Nephron progenitor cell (in vitro differentiated cells): ENCODE measurements around the gene FARP1.
A peak's percentile ranks its signal among the peaks of the same experiment; 100 is the strongest.

Experiments
- DNase-seq: peaks from one replicate; pipeline ENCODE4 v3.0.0; 2021
- H3K27ac Mint-ChIP-seq: 2 replicates; pipeline ENCODE4 v1.8.0; 2021; ENCODE audit warnings: mild to moderate bottlenecking, moderate library complexity, mixed read lengths
- H3K27me3 Mint-ChIP-seq: 2 replicates; pipeline ENCODE4 v1.8.0; 2021; ENCODE audit warnings: mild to moderate bottlenecking, low read depth, mixed read lengths; ENCODE audit not compliant: poor library complexity
- H3K36me3 Mint-ChIP-seq: 2 replicates; pipeline ENCODE4 v1.8.0; 2021; ENCODE audit warnings: low read depth, mixed read lengths
- H3K4me1 Mint-ChIP-seq: 2 replicates; pipeline ENCODE4 v1.8.0; 2021; ENCODE audit warnings: mixed read lengths
- H3K4me3 Mint-ChIP-seq: 2 replicates; pipeline ENCODE4 v1.8.0; 2021; ENCODE audit warnings: mild to moderate bottlenecking, moderate library complexity, mixed read lengths
- H3K9me3 Mint-ChIP-seq: 2 replicates; pipeline ENCODE4 v1.8.0; 2021; ENCODE audit warnings: mild to moderate bottlenecking, moderate library complexity, mixed read lengths
- TF ChIP-seq, protein P1 (sequence below): fragments of 200-600 bp; sonication (generic); IDR thresholded peaks from 2 replicates; pipeline ENCODE4 v1.5.0; 2021; ENCODE audit warnings: antibody characterized with exemption

FARP1 gene

DNA sequence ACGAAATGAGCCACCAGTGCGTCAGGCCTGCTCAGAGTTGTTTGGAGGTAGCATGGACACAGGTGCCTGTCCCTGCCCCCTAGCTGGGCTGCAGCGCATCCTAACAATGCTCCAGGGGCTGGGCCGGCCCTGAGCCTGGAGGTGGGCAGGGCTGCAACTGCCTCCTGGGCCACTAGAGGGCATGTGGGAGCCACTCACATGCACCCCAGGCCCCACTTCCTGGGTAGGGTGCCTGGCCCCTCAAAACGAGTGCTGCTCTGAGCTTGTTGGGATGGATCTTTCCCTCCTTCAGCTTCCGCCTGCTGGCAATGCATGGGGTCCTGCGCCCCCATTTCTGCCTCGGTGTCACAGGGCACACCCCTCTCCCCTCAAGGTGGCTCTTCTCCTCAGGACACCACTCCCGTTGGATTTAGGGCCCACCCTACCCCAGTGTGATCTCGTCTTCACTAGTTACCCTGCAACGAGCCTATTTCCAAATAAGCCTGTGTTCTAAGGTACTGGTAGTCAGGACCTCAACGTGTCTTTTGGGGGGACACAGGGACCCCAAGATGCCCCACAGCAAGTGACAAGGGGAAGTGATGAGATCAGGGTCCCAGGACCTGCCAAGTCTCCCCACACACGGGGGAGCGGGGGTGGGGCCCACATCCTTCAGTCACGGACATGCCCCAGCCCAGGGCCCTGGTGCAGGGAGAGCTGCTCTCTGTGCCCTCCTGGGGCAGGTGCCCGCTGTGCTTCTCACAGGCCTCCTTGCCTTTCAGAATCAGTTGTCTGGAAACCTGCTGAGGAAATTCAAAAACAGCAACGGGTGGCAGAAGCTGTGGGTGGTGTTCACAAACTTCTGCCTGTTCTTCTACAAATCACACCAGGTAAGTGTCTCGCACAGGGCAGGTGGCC is 302.7 kb downstream of the FARP1 start:
- H3K9me3 Mint-ChIP-seq = no peaks in the 10 kb centered on the region
- peak; percentile 82 for DNase-seq
- H3K4me1 Mint-ChIP-seq = peaks cover 61% of the 10 kb centered on the region
- TF ChIP-seq, protein P1, sequence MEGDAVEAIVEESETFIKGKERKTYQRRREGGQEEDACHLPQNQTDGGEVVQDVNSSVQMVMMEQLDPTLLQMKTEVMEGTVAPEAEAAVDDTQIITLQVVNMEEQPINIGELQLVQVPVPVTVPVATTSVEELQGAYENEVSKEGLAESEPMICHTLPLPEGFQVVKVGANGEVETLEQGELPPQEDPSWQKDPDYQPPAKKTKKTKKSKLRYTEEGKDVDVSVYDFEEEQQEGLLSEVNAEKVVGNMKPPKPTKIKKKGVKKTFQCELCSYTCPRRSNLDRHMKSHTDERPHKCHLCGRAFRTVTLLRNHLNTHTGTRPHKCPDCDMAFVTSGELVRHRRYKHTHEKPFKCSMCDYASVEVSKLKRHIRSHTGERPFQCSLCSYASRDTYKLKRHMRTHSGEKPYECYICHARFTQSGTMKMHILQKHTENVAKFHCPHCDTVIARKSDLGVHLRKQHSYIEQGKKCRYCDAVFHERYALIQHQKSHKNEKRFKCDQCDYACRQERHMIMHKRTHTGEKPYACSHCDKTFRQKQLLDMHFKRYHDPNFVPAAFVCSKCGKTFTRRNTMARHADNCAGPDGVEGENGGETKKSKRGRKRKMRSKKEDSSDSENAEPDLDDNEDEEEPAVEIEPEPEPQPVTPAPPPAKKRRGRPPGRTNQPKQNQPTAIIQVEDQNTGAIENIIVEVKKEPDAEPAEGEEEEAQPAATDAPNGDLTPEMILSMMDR = peak; percentile 96
- H3K4me3 Mint-ChIP-seq = no peak overlapping the region
- H3K27me3 Mint-ChIP-seq = peaks cover 6% of the 10 kb centered on the region
- H3K27ac Mint-ChIP-seq = no peak overlapping the region
- peaks cover 44% of the 10 kb centered on the region for H3K36me3 Mint-ChIP-seq

DNA sequence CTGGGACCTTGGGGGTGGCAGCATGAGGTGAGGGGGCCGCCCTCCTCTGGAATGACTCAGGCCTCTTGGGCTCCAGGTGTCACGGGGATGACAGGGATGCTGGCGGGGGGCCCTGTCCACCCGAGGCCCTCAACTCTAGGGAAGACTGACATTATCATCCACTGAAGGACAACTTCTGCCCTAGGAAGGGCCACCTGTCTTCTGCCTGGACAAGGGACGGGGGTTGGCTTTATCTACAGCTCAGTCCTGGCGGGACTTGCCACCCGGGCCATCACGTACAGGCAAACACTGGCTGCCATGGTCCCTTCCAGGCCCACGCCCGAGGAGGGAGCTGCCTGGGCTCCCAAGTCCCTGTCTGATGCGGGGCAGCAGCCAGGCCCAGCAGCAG is 303.3 kb downstream of the FARP1 start:
- Mint-ChIP-seq H3K36me3 (peaks cover 40% of the 10 kb centered on the region), H3K4me3 (no peak overlapping the region), H3K9me3 (no peaks in the 10 kb centered on the region), H3K27me3 (peaks cover 6% of the 10 kb centered on the region), H3K27ac (no peak overlapping the region), H3K4me1 (peaks cover 61% of the 10 kb centered on the region)
- TF ChIP-seq, protein P1 = no peak
- DNase-seq = no peak

DNA sequence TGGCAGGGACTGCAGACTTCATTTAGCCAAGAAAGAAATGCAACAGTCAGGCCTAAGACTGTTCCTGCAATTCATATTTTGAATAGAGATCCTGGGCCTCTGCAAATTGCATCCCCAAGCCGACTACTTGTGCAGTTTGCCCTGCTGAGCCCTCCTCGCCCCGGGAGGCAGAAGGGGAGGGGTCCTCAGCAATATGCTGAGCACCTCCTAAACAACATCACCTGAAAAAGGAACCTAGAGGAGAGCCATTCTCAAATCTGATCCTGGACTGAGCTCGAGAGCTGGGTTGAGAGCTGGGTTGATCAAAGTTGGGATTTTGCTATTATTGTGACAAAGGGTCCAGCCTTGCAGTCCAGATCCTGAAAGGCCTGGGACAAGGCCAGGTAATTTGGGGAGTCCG is 304.2 kb downstream of the FARP1 start:
- H3K27me3 Mint-ChIP-seq = peaks cover 6% of the 10 kb centered on the region
- H3K4me1 Mint-ChIP-seq = peaks cover 61% of the 10 kb centered on the region
- no peaks in the 10 kb centered on the region for H3K9me3 Mint-ChIP-seq
- peak overlapping the region; percentile 96 for H3K27ac Mint-ChIP-seq
- no peak overlapping the region for H3K4me3 Mint-ChIP-seq
- DNase-seq = no peak
- peaks cover 47% of the 10 kb centered on the region for H3K36me3 Mint-ChIP-seq
- TF ChIP-seq, protein P1 = no peak

DNA sequence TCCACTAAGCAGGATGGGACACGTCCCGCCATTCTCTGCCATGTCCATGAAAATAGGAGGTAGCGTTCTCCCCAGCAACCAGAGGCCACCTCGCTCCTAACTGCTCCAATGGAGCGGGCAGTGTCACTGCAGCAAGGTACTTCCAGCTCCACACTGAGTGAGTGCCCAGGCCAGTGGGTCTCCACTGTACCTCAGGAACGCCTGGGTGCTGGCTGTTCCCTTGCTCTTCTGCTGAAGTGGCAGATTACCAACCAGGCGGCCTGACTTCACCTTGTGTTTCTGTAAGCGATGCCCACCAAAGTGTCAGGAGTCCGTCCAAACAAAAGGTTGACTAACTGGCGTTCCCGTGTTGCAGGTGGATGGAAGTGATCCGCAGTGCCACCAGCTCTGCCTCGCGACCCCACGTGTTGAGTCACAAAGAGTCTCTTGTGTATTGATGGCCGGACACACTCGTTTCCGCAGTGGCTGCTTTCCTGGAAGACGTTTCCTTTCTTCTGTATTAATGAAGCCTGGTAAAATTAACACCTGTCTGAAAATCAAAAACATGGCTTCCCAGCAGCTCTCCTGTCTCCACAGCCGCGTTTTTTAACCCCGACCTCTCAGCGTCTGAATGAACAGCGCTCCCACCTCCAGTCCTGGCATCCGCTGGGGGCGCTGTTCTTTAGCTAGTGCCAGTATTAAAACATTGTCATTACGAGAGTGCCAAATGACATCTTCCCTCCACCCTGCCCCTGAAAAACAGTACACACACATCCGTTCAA is 305.2 kb downstream of the FARP1 start:
- H3K4me3 Mint-ChIP-seq = no peak overlapping the region
- peaks cover 6% of the 10 kb centered on the region for H3K27me3 Mint-ChIP-seq
- no peaks in the 10 kb centered on the region for H3K9me3 Mint-ChIP-seq
- DNase-seq = peak; percentile 76
- H3K4me1 Mint-ChIP-seq = peaks cover 53% of the 10 kb centered on the region
- TF ChIP-seq, protein P1 = peak; percentile 66
- H3K27ac Mint-ChIP-seq = peak overlapping the region; percentile 96
- peaks cover 51% of the 10 kb centered on the region for H3K36me3 Mint-ChIP-seq

DNA sequence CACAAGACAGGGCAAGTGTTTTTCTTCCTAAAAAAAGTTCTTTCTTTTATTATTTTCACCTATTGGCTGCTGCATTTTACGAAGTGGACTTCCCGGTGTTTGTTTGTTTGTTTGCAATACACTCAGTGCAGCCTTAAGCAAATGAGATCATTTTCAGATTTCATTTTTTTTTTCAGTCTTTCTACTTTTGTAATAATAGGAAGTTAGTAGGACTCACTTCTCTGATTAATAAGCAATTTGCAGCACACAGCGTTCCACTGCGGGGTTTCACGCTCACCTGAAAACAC is 305.7 kb downstream of the FARP1 start:
- TF ChIP-seq, protein P1 = no peak
- Mint-ChIP-seq H3K9me3 (no peaks in the 10 kb centered on the region), H3K36me3 (peaks cover 55% of the 10 kb centered on the region), H3K27ac (peak overlapping the region; percentile 19), H3K4me1 (peaks cover 48% of the 10 kb centered on the region), H3K4me3 (no peak overlapping the region), H3K27me3 (peaks cover 6% of the 10 kb centered on the region)
- DNase-seq = no peak
